HG03571 (cell line): ENCODE measurements around the gene LRCH1.

Source experiments
- ATAC-seq: cut with Tn5 transposase; IDR thresholded peaks from one replicate; pipeline ENCODE4 v1.9.1; 2021; ENCODE audit not compliant: unreplicated experiment

LRCH1 gene

DNA sequence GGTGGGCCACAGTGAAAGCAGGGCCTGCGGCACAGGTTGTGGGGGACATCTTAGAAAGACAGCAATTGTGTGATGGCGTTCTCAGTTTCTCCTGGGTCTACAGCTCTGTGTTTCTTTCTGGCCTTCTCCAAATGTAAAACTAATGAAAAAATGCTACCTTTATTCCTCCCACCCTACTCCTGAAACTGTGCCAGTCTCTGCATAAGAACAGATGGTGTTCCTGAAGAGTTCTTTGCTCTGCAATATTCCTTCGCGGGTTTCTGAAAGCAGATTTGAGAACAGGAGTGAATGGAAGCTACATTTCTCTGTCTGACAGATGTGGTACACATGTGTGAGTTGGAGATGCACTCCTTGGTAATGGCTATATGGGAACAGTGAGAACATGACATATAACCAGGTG lies 18.0 kb upstream of the LRCH1 start:
- ATAC-seq, result no peak

DNA sequence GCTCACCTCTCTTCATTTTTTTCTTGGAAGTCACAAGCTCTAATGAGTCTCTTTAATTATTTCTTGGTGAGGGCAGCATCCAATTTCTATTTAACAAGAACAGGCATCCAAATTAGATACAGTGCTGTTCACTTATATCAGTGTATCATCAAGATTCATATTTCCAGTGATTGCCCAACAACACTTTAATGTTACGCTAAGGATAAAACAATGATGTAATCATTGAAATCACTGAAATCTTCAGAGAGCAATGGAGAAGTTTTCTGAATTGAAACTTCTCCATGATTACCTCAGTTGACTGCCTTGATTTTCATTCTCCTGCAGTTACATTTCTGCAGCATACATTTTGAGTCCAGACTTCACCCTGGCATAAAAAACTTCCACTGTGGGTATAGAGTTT lies 17.1 kb upstream of the LRCH1 start:
- ATAC-seq, result no peak

DNA sequence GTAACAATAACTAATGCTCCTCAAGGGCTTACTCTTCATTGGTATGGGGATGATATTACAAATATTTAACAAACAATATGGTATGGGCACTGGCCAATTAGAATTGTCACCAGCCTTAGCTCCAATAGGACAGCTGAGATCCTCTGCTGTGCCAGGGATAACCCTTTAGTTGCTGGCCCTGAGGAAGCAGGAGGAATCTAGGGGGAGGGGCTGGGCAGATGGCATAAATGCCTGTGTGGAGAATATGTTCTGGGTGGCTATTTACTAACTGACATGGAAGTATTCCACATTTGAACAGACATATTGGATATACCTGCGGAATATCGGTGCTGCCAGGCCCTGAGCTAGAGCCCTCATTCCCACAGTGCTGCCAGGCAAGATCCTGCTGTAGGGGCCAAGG lies 16.6 kb upstream of the LRCH1 start:
- no peak for ATAC-seq

DNA sequence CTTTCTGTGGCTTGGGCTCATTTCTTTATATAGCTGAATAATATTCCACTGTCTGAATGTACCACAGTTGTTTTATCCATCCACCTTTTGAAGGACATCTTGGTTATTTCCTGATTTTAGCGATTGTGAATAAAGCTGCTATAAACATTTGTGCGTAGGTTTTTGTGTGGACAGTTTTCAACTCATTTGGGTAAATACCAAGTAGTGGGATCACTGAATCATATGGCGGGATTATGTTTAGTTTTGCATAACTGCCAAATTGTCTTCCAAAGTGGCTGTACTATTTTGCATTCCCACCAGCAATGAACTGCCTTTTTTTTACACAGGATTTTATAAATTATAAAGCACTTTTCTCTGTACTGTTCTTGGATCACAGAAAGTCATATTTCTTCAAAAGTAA lies 13.7 kb upstream of the LRCH1 start:
- no peak for ATAC-seq

DNA sequence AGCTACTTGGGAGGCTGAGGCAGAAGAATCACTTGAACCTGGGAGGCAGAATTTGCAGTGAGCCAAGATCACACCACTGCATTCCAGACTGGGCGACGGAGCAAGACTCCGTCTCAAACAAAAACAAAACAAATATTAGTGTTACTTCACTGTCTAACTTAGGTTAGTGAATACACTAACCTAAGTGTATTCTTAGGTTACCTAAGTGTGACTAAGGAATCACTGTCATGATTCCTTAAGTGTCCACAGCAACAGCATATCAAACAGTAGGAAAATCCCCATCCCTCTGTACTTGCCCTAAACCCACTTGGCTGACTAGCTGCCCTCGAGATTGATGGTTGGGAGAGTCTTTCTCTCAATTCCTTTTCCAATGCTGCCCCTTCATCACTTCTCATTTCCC lies 11.8 kb upstream of the LRCH1 start:
- no peak for ATAC-seq

DNA sequence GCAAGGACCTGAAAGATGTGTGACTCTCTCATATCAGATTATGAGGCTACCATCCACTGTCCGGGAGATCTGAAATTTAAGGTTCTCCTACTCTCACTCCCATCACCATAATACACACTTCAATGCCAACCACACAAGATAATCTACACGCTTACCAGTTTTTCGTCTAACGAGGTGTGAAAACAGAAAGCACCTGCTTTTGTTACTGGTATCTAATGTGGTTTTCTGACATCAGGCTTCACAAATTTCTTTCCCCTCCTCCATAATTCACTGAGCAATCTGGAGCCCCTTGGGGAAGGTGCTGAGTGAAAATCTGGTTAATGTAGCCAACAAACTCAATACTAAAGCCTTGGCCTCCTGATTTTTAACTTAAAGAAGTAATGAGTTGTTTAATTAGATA lies 10.1 kb upstream of the LRCH1 start:
- ATAC-seq, result no peak

DNA sequence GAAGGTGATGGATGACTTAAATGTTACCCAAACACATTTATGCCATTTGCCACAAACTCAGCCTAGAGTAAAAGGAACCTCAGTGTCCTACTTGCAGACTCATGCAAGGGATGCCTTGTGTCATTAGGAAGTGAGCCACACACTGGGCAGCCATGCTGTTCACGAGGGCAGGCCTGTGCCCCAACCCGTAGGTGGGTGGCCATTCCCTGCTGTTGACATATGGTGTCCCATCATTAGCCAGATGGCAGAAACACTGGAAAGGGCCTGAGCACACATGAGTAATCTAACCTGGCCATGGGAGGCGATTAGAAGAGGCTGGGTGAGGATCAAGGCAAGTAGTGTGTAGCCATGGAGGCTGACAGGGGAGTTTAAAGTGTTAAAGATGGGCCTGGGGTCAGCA lies 9.7 kb upstream of the LRCH1 start:
- ATAC-seq, result no peak

DNA sequence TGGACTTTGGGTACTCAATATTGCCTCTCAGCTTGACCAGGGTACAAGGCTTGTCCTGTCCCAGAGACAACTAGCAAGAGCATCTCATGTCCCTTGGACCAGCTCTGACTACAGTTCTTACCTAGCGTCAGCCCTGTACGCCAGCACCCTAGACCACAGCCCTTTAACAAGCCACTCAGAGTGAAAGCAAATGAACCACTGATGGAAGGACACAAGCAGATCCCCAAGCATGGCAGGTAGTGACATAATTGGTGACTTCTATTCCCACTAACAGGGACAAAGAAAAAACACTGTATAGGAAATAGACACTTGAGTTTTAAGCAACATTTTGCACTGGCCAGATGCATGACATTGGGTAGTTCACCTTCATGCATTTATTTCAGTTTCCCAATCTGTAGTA lies 8.8 kb upstream of the LRCH1 start:
- ATAC-seq, result peak; percentile 85

DNA sequence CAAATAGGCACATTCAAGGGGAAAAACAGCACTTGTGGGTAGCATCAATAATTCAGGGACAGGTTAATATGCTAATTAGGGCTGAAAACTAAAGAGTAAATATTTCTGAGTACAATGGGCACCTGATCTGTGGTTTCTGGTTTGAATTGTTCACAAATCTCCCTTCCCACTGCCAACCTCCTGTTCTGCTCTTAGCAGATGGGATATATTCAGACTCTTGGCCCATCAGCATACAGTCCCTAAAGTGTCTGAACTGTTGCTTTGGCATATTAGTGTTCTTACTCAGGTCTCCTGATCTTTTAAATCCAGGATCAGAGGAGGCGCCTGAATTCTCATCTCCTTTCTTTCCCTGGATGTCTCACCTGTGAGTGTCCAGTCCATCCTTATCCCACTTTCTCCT lies 8.2 kb upstream of the LRCH1 start:
- ATAC-seq, result no peak

DNA sequence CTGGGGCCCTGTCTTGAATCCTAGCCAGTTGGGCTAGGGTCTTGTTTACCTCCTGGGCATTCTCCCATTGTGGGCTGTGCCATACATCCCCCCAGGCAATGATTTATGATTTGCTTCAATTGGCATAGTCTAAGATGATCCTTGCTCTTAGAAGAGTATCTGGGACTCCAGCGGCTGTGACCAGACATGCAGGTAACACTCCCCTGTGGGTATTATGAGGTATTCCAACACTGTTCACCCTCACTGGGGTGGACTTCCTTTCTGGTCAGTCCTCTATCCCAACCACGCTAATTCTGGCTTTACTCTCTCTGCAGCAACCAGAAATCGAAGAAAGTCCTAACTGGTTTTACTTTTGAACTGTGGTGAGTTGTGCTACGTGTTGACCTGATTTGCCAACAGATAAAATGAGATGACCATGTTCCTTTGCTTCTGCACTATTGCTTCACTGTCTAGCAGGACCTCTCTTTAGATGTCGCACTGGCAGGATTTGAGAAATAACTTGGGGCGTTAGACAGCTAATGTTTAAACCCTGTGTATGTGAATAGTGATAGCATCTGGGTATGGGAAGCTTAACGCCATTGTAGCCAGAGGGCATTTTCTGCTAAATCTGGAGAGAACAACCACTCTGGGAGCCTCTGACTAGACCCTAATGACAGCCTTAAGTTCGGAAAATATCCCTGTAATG lies 6.7 kb upstream of the LRCH1 start:
- ATAC-seq, result no peak

DNA sequence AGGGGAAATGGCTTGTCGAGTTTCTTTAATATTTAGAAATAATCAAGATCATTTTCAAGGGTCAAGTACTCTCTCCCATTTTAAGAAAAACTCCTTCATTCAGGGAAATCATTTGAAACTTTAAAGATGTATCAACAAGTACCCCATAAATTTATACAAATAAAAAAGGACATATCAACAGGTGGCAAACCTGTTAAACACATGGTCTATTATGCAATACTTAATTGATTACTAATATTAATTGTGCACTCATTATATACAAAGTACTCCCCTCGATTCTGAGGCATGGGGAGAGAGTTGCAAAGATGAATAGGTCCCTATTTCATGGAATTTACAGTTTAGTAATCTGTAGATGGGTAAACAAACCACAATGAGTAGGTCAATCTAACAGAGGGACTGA lies 2.1 kb upstream of the LRCH1 start:
- no peak for ATAC-seq

DNA sequence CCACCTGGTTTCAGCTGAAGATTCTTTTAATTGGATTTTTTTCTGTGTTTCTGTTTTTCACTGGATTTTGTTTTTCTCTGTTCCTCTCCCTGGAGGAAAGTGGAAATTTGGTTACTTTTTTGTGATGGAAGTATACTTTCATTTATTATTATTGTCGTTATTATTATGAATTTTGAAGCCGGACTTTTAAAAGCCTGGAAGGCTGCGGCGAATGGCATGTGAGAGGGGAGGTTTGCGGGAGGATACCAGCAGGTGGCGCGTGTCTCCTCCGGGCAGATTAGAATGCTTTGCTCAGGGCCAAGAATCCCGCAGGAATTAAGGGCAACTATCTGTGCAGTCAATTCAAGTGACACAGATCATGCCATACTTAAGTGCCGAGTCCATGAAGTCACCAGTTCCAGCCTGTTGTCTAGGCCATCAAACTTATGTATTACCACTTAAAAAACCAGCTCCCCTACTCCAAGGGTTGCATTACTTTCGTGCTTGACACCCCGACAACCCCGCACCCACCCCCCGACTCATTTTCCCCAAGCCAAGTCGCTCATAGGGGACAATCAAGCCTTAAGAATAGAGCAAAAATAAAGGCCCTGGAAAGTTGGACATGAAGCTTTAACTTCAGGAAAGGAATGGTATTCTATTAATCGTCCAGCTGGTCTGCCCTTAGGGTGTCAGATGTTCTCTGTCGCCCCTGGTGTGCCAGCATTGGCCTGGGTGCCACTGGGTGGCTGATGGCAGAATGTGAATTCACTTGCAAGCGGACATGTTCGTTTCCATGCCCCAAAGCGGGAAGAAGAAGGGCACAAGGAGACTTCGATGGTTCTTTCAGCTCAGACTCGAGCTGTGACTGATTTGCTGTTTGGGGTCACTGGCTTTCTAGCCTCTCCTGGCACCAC lies 1.3 kb upstream of the LRCH1 start:
- ATAC-seq, result no peak

DNA sequence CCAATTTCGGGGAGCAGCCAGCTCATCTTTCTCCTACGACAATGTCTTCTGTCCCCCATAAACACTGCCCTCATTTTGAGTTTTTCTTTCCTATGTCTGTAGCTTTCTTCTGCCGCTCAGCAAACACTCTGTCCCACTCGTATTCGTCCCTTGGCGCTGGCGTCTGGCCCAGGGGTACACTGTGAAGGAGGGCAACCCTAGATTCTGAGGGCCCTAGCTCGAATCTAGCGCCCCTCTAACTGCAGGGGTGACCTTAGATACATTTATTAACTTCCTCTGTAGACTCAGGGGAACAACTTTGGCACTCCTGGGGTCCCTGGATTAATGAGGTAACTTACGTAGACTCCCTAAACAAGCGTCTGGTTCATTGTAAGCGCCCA lies 677 bp upstream of the LRCH1 start:
- ATAC-seq, result no peak

DNA sequence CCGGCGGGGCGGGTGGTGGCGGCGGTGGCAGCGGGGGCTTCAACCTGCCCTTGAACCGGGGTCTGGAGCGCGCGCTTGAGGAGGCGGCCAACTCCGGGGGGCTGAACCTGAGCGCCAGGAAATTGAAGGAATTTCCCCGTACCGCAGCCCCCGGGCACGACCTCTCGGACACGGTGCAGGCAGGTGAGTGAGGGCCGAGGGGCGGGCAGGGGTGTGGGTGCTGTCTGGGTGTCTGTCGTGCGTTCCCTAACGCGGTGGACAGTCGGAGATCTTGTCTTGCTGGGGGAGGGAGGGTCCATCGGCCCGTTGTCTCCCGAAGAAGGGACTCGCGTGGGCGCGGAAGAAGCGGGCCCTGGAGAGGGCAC lies 533 bp downstream of the LRCH1 start:
- ATAC-seq, result peak; percentile 1

DNA sequence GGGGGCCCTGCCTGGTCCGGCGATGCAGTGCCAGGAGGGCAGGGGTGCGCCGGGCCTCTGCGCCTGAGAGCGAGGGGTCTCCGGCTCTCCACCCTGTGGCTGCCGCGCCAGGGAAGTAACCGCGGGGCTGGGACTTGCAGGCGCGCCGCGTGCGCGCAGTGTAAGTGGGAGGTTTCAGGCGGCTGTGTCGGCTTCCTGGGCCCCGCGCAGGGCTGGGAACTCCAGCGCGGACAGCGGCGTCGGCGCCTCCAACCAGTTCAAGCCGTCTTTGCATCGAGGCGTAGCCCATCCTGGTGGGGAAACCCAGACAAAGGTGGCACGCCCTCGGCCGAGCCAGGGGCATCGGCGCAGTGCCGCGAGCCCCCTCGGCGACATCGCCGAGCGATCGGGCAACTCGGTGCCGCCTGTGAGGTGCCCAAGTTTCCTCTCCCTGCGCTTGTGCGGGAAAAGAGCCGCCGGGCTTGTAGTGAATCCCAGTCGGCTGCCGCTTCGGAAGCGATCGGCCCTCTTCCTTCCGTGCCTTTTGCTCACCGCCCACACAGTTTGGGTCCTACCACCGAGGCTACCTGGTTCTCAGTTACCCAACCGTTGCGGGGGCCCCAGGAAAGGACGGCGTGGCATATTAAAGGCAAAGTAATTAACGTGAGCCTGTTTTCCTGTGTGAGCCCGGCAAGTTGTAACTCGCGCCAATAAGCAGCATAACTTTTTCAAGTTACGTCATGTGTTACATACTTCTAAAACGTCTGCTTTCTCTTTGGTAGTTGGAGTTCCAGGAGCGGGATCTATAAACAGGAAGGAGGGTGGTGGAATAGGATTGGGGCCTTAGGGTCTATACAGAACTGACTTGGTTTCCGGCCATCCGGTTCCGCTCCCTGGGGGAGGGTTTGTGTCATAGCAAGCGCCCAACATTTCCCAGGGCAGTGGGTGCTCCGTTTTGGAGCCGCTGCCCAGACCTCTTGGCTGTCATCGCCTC lies 1.2 kb downstream of the LRCH1 start:
- ATAC-seq, result peak; percentile 38

DNA sequence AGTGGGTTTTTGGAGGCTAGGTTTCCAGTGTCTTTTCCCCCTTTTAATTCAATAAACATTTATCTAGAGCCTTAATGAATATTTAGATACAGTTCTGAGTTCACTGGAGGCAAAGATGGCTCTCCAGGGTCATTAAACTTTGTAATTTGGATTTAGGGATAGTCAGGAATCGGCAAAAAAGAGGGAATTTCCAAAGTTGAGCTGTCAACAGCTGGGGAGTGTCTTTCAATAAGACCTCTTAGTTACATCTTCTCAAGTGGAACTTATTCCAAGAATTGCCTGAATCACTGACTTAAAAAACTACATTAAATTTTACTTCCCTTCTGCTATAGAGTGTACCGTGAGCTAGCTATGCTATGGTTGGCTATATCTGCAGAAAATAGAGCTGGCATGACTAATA lies 2.0 kb downstream of the LRCH1 start:
- no peak for ATAC-seq

DNA sequence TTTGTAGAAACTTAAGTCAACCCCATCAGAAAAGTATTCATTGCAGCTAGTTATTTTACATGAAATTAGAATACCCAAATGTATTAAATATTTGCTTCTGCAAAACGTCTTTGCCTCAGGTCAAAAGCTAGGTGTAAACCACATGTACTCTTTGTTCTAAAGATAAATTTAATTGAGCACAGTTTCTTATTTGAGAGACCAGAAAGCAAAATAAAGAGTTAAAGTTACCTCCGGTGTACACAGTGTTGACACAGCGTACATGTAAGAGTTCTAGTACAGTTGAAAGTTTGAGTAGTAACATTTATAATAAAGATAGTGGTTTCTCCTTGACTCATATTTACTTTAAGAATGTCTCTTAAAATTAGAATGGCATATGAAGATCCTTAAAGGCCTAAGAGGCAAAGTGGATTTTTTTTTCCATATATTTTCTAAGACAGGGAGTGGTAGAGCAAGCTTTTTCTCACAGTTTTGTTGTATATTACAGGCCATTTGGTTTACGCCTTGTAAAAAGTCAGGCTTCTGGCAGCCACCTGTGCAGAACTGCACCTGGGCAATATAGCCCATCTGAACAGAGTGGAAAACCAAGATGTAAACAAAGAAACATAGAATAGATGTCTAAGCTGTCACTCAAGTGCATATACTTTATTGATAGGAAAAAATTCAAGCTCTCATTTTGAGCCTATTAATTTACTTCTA lies 2.9 kb downstream of the LRCH1 start:
- ATAC-seq, result no peak

DNA sequence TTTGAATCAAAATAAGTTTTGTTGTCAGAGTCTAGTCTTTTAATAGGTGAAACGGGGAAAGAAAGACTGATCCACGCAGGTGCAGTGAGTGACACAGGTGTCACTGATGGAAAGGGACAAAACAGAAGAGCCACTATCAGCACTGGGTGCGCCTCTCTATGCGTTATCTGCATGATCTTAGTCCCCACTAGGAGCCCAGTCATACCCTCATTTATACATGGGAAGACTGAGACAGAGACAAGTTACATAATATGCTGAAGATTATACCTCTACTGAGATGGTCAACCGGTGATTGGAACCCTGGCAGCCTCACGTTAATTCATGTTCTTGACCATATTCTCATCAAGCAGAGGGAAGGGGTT lies 3.4 kb downstream of the LRCH1 start:
- no peak for ATAC-seq

DNA sequence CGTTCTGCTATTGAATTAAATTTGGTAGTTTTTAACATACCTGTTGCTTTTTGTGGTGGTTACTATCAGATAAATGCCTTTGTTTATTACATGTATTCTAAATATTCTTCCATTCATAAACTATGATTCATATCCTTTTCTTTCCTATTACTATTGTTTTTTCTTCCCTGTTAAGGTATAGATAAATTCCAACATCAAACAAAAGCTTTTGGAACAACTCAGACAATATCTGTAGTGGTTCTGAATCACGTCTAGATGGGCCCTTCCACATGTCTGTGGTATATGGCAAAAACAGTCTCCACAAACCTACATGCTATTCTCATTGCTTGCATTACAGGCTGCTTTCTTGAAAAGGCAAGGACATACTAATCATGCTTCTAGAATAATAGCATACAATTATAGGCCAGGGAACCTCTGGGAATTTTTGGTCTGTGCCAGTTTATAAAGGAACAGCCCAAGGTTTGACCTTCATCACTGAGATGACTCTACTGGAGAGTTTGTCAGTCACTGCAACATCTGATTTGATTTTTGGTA lies 6.4 kb downstream of the LRCH1 start:
- no peak for ATAC-seq

DNA sequence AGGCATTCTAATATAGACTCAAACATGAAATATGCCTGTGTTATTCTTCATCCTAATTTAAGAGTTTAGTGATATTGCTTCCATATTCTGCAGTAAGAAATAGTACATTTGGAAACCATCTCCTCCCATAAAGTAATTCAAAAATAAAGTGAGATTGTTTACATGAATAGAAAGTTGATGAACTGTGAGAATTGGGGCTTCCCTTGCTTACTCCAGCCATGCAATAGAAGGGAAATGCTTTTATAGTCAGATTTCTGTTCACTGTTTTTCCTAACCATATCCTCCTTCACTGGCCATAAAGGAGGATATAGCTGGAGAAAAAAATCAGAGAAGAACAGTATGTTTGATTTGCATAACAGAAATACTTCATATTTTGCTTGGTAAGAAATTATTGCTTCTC lies 7.8 kb downstream of the LRCH1 start:
- ATAC-seq, result no peak

DNA sequence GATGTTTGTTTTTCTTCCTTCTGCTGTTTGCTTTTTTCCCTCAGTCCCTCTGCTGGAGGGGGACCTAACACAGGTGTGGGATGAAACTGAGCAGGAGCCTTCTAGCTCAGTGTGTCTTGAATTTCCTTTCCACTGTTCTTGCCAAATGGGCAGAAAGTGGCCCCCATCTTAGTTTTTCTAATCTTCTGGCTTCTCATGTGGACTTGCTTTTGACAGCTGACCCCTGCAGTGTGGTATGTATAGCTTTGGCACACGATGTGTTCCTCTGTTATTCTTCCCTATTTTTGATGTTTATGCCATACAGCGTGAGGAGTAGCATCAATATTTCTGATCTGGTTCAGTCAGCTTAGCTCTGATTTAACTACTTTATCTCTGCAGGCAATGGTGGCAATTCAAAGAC lies 8.3 kb downstream of the LRCH1 start:
- ATAC-seq, result no peak
